Endodermal cell (in vitro differentiated cells): Measurements from ENCODE around the gene EID2B. TPM values are rescaled to one million over a fixed set of nuclear protein-coding genes. Genes with fewer than 3 reads are reported as not detected.

Experiments used
- DNase-seq: peaks from one replicate; pipeline ENCODE4 v3.0.0-alpha.2; 2017
- H3K27ac ChIP-seq: 2 replicates; pipeline ENCODE4 v1.5.1; 2013; ENCODE audit warnings: mild to moderate bottlenecking, low read depth, low read length, moderate library complexity
- H3K27me3 ChIP-seq: 2 replicates; pipeline ENCODE4 v1.6.1; 2013; ENCODE audit warnings: mild to moderate bottlenecking, low read length, moderate library complexity; ENCODE audit not compliant: insufficient read depth, control insufficient read depth, poor library complexity, severe bottlenecking
- H3K36me3 ChIP-seq: 2 replicates; pipeline ENCODE4 v1.7.0; 2013; ENCODE audit warnings: mild to moderate bottlenecking, low read length, moderate library complexity; ENCODE audit not compliant: control insufficient read depth, insufficient read depth
- H3K4me1 ChIP-seq: one replicate; pipeline ENCODE4 v1.7.0; 2013; ENCODE audit warnings: low read length; ENCODE audit not compliant: control insufficient read depth, insufficient read depth
- H3K4me3 ChIP-seq: 2 replicates; pipeline ENCODE4 v1.5.1; 2013; ENCODE audit warnings: mild to moderate bottlenecking, low read length, moderate library complexity
- H3K9ac ChIP-seq: 2 replicates; pipeline ENCODE4 v1.6.1; 2013; ENCODE audit warnings: mild to moderate bottlenecking, low read length, moderate library complexity; ENCODE audit not compliant: poor library complexity, severe bottlenecking; ENCODE audit errors: extremely low read depth
- H3K9me3 ChIP-seq: 2 replicates; pipeline ENCODE4 v1.6.1; 2013; ENCODE audit warnings: mild to moderate bottlenecking, low read length, moderate library complexity; ENCODE audit not compliant: control insufficient read depth
- H3K27ac Mint-ChIP-seq: 2 replicates; pipeline ENCODE4 v1.8.0; 2020; ENCODE audit warnings: mixed read lengths
- H3K27me3 Mint-ChIP-seq: 2 replicates; pipeline ENCODE4 v1.8.0; 2021; ENCODE audit warnings: mild to moderate bottlenecking, mixed read lengths; ENCODE audit not compliant: insufficient read depth
- H3K36me3 Mint-ChIP-seq: 2 replicates; pipeline ENCODE4 v1.8.0; 2020; ENCODE audit warnings: low read depth, mixed read lengths
- H3K4me1 Mint-ChIP-seq: 2 replicates; pipeline ENCODE4 v1.8.0; 2020; ENCODE audit warnings: mixed read lengths
- H3K4me3 Mint-ChIP-seq: 2 replicates; pipeline ENCODE4 v1.8.0; 2020; ENCODE audit warnings: mild to moderate bottlenecking, moderate library complexity, mixed read lengths
- H3K9me3 Mint-ChIP-seq: 2 replicates; pipeline ENCODE4 v1.8.0; 2020; ENCODE audit warnings: mild to moderate bottlenecking, mixed read lengths
- WGBS, 2 experiments: methylation state at CpG; one replicate each; pipeline versions ENCODE4 v1.1.5 to v1.1.7; 2013; ENCODE audit warnings: missing lambda C conversion rate in 2 of 2, mixed read lengths in 1 of 2; ENCODE audit not compliant: insufficient coverage in 1 of 2, insufficient read length in 1 of 2; 5-methylcytosine and 5-hydroxymethylcytosine counted together
- total RNA-seq, 2 donors: library from RNA; stranded (reverse); fragmentation: NEBNext Ultra II Directional in 1 of 2; extraction: Animal tissue kit (Norgen Biotek cat#: 25700) in 1 of 2; gene quantifications; 2 replicates in 1 of 2; 3 replicates in 1 of 2; pipeline ENCODE4 v1.2.1, GENCODE V29; 2021
- TF ChIP-seq, protein P1 (sequence below): fragments of 200-600 bp; sonication (generic); conservative IDR thresholded peaks from 2 replicates; pipeline ENCODE4 v1.5.0; 2021; ENCODE audit warnings: antibody characterized with exemption, mild to moderate bottlenecking

The EID2B gene
- total RNA-seq, 2 donors from 2014 or later: 1.2 to 3.8 TPM

DNA sequence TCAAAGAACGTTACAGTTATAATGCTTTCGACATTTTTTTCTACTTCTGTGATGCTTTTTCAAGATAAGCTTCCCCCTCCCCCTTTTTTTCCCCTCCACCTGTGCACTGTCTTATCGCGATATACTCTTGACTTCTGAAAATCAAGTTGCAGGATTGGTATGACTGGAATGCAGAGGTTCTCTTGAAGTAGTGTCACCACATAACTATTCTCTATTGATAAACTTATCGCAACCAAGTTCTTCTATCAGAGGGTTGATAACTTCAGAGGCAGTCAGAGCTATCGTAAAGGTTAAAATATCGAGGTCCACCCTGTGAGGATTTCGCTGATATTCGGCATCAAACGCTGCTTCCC lies 6.5 kb upstream of the EID2B start:
- no peaks in the 10 kb centered on the region for H3K27me3 ChIP-seq
- Mint-ChIP-seq H3K27me3 (peaks cover 3% of the 10 kb centered on the region), H3K4me1 (peaks cover 24% of the 10 kb centered on the region), H3K36me3 (no peaks in the 10 kb centered on the region), H3K4me3 (peak overlapping the region; percentile 87), H3K27ac (peak overlapping the region; percentile 97), H3K9me3 (no peaks in the 10 kb centered on the region)
- H3K27ac ChIP-seq: peak overlapping the region; percentile 85
- DNase-seq: no peak
- H3K36me3 ChIP-seq: peaks cover 5% of the 10 kb centered on the region
- 8 to 10% methylated on average over 6 to 8 of the region's 10 CpGs for WGBS, 2 experiments
- no peaks in the 10 kb centered on the region for H3K4me1 ChIP-seq
- no peaks in the 10 kb centered on the region for H3K9me3 ChIP-seq
- peak overlapping the region; percentile 95 for H3K4me3 ChIP-seq
- TF ChIP-seq, protein P1, sequence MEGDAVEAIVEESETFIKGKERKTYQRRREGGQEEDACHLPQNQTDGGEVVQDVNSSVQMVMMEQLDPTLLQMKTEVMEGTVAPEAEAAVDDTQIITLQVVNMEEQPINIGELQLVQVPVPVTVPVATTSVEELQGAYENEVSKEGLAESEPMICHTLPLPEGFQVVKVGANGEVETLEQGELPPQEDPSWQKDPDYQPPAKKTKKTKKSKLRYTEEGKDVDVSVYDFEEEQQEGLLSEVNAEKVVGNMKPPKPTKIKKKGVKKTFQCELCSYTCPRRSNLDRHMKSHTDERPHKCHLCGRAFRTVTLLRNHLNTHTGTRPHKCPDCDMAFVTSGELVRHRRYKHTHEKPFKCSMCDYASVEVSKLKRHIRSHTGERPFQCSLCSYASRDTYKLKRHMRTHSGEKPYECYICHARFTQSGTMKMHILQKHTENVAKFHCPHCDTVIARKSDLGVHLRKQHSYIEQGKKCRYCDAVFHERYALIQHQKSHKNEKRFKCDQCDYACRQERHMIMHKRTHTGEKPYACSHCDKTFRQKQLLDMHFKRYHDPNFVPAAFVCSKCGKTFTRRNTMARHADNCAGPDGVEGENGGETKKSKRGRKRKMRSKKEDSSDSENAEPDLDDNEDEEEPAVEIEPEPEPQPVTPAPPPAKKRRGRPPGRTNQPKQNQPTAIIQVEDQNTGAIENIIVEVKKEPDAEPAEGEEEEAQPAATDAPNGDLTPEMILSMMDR: no peak
- H3K9ac ChIP-seq: peak overlapping the region; percentile 99

DNA sequence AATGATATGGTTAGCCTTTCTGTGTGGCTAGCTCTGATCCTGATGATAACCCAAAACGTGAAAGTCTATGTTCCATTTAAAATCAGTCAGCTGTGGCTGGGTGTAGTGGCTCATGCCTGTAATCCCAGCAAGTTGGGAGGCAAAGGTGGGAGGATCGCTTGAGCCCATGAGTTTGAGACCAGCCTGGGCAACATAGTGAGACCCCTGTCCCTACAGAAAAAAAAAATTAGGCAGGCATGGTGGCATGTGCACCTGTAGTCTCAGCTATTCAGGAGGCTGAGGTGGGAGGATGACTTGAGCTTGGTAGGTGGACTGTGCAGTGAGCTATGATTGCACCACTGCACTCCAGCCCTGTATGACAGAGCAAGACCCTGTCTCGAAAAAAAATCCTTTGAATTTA lies 1.1 kb upstream of the EID2B start:
- Histone ChIP-seq H3K4me3 (no peak overlapping the region), H3K27ac (no peak overlapping the region), H3K27me3 (no peaks in the 10 kb centered on the region), H3K9me3 (peaks cover 7% of the 10 kb centered on the region), H3K36me3 (peaks cover 5% of the 10 kb centered on the region), H3K4me1 (no peaks in the 10 kb centered on the region), H3K9ac (no peak overlapping the region)
- TF ChIP-seq, protein P1: no peak
- no peak for DNase-seq
- Mint-ChIP-seq H3K9me3 (no peaks in the 10 kb centered on the region), H3K4me3 (no peak overlapping the region), H3K27me3 (peaks cover 7% of the 10 kb centered on the region), H3K4me1 (peaks cover 10% of the 10 kb centered on the region), H3K27ac (no peak overlapping the region), H3K36me3 (no peaks in the 10 kb centered on the region)
- 77 to 87% methylated on average over 3 of the region's 3 CpGs for WGBS, 2 experiments

DNA sequence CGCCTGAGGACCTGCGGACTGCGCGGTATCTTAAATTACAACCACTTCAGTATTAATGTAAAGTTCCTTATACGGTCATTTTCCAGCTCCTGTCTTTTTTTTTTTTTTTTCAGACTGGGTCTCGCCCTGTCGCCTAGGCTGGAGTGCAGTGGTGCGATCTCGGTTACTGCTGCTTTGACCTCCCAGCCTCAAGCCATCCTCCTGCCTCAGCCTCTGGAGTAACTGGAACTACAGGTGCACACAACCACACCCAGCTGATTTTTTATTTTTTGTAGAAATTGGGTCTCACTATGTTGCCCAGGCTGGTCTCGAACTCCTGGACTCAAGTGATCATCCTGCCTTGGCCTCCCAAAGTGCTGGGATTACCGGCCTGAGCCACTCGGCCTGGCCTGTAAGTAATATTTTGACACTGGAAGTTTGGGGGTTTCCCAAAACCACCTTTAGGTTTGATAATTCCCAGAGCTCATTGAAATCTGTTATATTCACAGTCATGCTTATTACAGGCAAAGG lies 406 bp upstream of the EID2B start:
- Mint-ChIP-seq H3K36me3 (peaks cover 4% of the 10 kb centered on the region), H3K4me1 (peaks cover 6% of the 10 kb centered on the region), H3K27me3 (peaks cover 7% of the 10 kb centered on the region), H3K4me3 (peak overlapping the region; percentile 79), H3K27ac (no peak overlapping the region), H3K9me3 (no peaks in the 10 kb centered on the region)
- Histone ChIP-seq H3K27ac (no peak overlapping the region), H3K9me3 (peaks cover 7% of the 10 kb centered on the region), H3K36me3 (peaks cover under 1% of the 10 kb centered on the region), H3K9ac (no peak overlapping the region), H3K4me3 (no peak overlapping the region), H3K27me3 (no peaks in the 10 kb centered on the region), H3K4me1 (no peaks in the 10 kb centered on the region)
- TF ChIP-seq, protein P1: no peak
- DNase-seq: no peak
- 8 to 37% methylated on average over 4 to 12 of the region's 12 CpGs for WGBS, 2 experiments
